Neural cell (in vitro differentiated cells): Measurements from ENCODE around the gene ZNF837. TPM values are rescaled to one million over a fixed set of nuclear protein-coding genes. Genes with fewer than 3 reads are reported as not detected.

Experiments used
- H2AFZ ChIP-seq: fragments of 200-600, 300-800 bp; sonication (generic), shearing (Covaris generic); 2 replicates; pipeline ENCODE4 v1.6.0; 2014; ENCODE audit warnings: low read depth, mild to moderate bottlenecking, antibody characterized with exemption, low read length, moderate library complexity
- H3F3A ChIP-seq: fragments of 200-600 bp; shearing (Covaris generic); 2 replicates; pipeline ENCODE4 v1.6.1; 2016; ENCODE audit warnings: mild to moderate bottlenecking, moderate library complexity, mixed read lengths, antibody characterized with exemption, low read length; ENCODE audit not compliant: insufficient read depth, poor library complexity, severe bottlenecking
- H3K27ac ChIP-seq: fragments of 200-600, 300-800 bp; sonication (generic), shearing (Covaris generic); 2 replicates; pipeline ENCODE4 v1.5.1; 2014; ENCODE audit warnings: mild to moderate bottlenecking, low read length, moderate library complexity
- H3K27me3 ChIP-seq: fragments of 300-800, 200-600 bp; sonication (generic), shearing (Covaris generic); 2 replicates; pipeline ENCODE4 v1.6.0; 2014; ENCODE audit warnings: mild to moderate bottlenecking, low read depth, low read length, moderate library complexity; ENCODE audit not compliant: insufficient read depth
- H3K36me3 ChIP-seq: fragments of 300-800, 200-600 bp; sonication (generic), shearing (Covaris generic); 2 replicates; pipeline ENCODE4 v1.5.1; 2014; ENCODE audit warnings: mild to moderate bottlenecking, antibody characterized with exemption, low read length, moderate library complexity; ENCODE audit not compliant: insufficient read depth
- H3K4me2 ChIP-seq: fragments of 300-800, 200-600 bp; sonication (generic), shearing (Covaris generic); 2 replicates; pipeline ENCODE4 v1.6.0; 2014; ENCODE audit warnings: mild to moderate bottlenecking, low read length
- H3K4me3 ChIP-seq: fragments of 300-800, 200-600 bp; sonication (generic), shearing (Covaris generic); 2 replicates; pipeline ENCODE4 v1.5.1; 2014; ENCODE audit warnings: mild to moderate bottlenecking, low read length, moderate library complexity
- H3K79me2 ChIP-seq: fragments of 200-600 bp; shearing (Covaris generic); replicated peaks from 2 replicates; pipeline ENCODE4 v1.6.0; 2014; ENCODE audit warnings: mild to moderate bottlenecking, low read length, moderate library complexity; ENCODE audit not compliant: insufficient read depth
- H3K9ac ChIP-seq: fragments of 300-800, 200-600 bp; sonication (generic), shearing (Covaris generic); 2 replicates; pipeline ENCODE4 v1.6.1; 2016; ENCODE audit warnings: mild to moderate bottlenecking, low read length, mixed read lengths
- H3K9me2 ChIP-seq: fragments of 200-600 bp; shearing (Covaris generic); 2 replicates; pipeline ENCODE4 v1.6.1; 2016; ENCODE audit warnings: mild to moderate bottlenecking, low read length, mixed read lengths; ENCODE audit not compliant: insufficient read depth
- H3K9me3 ChIP-seq: fragments of 200-600, 300-800 bp; sonication (generic), shearing (Covaris generic); 2 replicates; pipeline ENCODE4 v1.6.1; 2016; ENCODE audit warnings: mild to moderate bottlenecking, mixed run types, low read length, moderate library complexity, mixed read lengths
- H4K20me1 ChIP-seq: fragments of 200-600 bp; shearing (Covaris generic); 2 replicates; pipeline ENCODE4 v1.6.1; 2016; ENCODE audit warnings: mild to moderate bottlenecking, mixed run types; ENCODE audit not compliant: insufficient read depth
- EP300 ChIP-seq: fragments of 450-650 bp; conservative IDR thresholded peaks from 2 replicates; pipeline ENCODE4 v1.6.1; 2014; ENCODE audit warnings: antibody characterized with exemption, mild to moderate bottlenecking, moderate library complexity; ENCODE audit not compliant: poor library complexity, severe bottlenecking
- EZH2 ChIP-seq: fragments of 200-600, 300-800 bp; shearing (Covaris generic), sonication (generic); IDR thresholded peaks from 2 replicates; pipeline ENCODE4 v1.6.1; 2014; ENCODE audit warnings: antibody characterized with exemption, low read length, borderline replicate concordance, mild to moderate bottlenecking; ENCODE audit not compliant: insufficient read depth, poor library complexity, severe bottlenecking
- MXI1 ChIP-seq: fragments of 450-650 bp; conservative IDR thresholded peaks from 2 replicates; pipeline ENCODE4 v1.6.1; 2014; ENCODE audit warnings: antibody characterized with exemption, mild to moderate bottlenecking; ENCODE audit not compliant: poor library complexity, severe bottlenecking
- POLR2AphosphoS5 ChIP-seq: IDR thresholded peaks from 2 replicates; pipeline ENCODE4 v1.6.1; 2012
- RAD21 ChIP-seq: fragments of 450-650 bp; conservative IDR thresholded peaks from 2 replicates; pipeline ENCODE4 v1.6.1; 2014; ENCODE audit warnings: antibody characterized with exemption, mild to moderate bottlenecking, moderate library complexity
- REST ChIP-seq: IDR thresholded peaks from 2 replicates; pipeline ENCODE4 v1.6.1; 2012; ENCODE audit warnings: borderline replicate concordance
- SMC3 ChIP-seq: fragments of 450-650 bp; conservative IDR thresholded peaks from 2 replicates; pipeline ENCODE4 v1.6.1; 2014; ENCODE audit warnings: antibody characterized with exemption, mild to moderate bottlenecking, moderate library complexity; ENCODE audit not compliant: poor library complexity
- TAF1 ChIP-seq: IDR thresholded peaks from 2 replicates; pipeline ENCODE4 v1.6.1; 2012; ENCODE audit warnings: low read depth
- polyA plus RNA-seq: library from polyadenylated mRNA; depleted of rRNA; stranded (reverse); fragments of >200 nt; gene quantifications from 2 replicates; pipeline ENCODE4 v1.2.3, GENCODE V29; 2014
- TF ChIP-seq, protein P1 (sequence below): fragments of 450-650 bp; IDR thresholded peaks from 2 replicates; pipeline ENCODE4 v1.5.1; 2014; ENCODE audit warnings: antibody characterized with exemption, mild to moderate bottlenecking, moderate library complexity; ENCODE audit not compliant: poor library complexity, severe bottlenecking

Gene ZNF837
- polyA plus RNA-seq, 1 donor from 2014 or later = 4.5 TPM

- TF ChIP-seq EZH2 (no peak), REST (peak; percentile 32), POLR2AphosphoS5 (peak; percentile 97), MXI1 (peak; percentile 98), RAD21 (no peak), EP300 (peak; percentile 28), SMC3 (no peak), TAF1 (peak; percentile 71)
- TF ChIP-seq, protein P1, sequence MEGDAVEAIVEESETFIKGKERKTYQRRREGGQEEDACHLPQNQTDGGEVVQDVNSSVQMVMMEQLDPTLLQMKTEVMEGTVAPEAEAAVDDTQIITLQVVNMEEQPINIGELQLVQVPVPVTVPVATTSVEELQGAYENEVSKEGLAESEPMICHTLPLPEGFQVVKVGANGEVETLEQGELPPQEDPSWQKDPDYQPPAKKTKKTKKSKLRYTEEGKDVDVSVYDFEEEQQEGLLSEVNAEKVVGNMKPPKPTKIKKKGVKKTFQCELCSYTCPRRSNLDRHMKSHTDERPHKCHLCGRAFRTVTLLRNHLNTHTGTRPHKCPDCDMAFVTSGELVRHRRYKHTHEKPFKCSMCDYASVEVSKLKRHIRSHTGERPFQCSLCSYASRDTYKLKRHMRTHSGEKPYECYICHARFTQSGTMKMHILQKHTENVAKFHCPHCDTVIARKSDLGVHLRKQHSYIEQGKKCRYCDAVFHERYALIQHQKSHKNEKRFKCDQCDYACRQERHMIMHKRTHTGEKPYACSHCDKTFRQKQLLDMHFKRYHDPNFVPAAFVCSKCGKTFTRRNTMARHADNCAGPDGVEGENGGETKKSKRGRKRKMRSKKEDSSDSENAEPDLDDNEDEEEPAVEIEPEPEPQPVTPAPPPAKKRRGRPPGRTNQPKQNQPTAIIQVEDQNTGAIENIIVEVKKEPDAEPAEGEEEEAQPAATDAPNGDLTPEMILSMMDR = peak; percentile 48
Measured at GRCh38 chr19:58408152-58409009, 27.6 kb upstream of the ZNF837 start, which contains the start of gene ZNF584. TSS of gene ZNF584 (plus strand) at chr19:58408649. CDS start at chr19:58409148, 499 bp downstream.

GRCh38 chr19:58407658-58408151 is 26.9 kb upstream of the ZNF837 start:
- Histone ChIP-seq H3K9ac (peak overlapping the region; percentile 90), H2AFZ (peak overlapping the region; percentile 60), H3K36me3 (no peaks in the 10 kb centered on the region), H3F3A (no peaks in the 10 kb centered on the region), H3K9me3 (no peaks in the 10 kb centered on the region), H3K9me2 (no peaks in the 10 kb centered on the region), H3K79me2 (peaks cover 12% of the 10 kb centered on the region), H3K4me2 (peak overlapping the region; percentile 91), H4K20me1 (no peaks in the 10 kb centered on the region), H3K27me3 (no peaks in the 10 kb centered on the region), H3K27ac (peak overlapping the region; percentile 89), H3K4me3 (peak overlapping the region; percentile 99)
- no peak for TF ChIP-seq RAD21
- no peak for TF ChIP-seq EP300
- no peak for TF ChIP-seq MXI1
- TF ChIP-seq, protein P1 = no peak
- TF ChIP-seq SMC3 = no peak
- no peak for TF ChIP-seq REST
- no peak for TF ChIP-seq EZH2
- TF ChIP-seq POLR2AphosphoS5 = no peak
- TF ChIP-seq TAF1 = no peak

More at GRCh38 chr19:58408152-58409009, 27.6 kb upstream of the ZNF837 start, which contains the start of gene ZNF584:
- H3K79me2 ChIP-seq = peaks cover 12% of the 10 kb centered on the region
- no peaks in the 10 kb centered on the region for H3K9me3 ChIP-seq
- peak within 1 kb of the TSS; percentile 91 for H3K4me2 ChIP-seq
- no peaks in the 10 kb centered on the region for H4K20me1 ChIP-seq
- H3K9ac ChIP-seq = peak within 1 kb of the TSS; percentile 90
- peak within 1 kb of the TSS; percentile 60 for H2AFZ ChIP-seq
- H3K4me3 ChIP-seq = peak within 1 kb of the TSS; percentile 99
- H3K27me3 ChIP-seq = no peaks in the 10 kb centered on the region
- H3K36me3 ChIP-seq = no peaks in the 10 kb centered on the region
- peak within 1 kb of the TSS; percentile 89 for H3K27ac ChIP-seq
- H3K9me2 ChIP-seq = no peaks in the 10 kb centered on the region
- H3F3A ChIP-seq = no peaks in the 10 kb centered on the region
